H1 (cell line): ENCODE measurements around the gene MDH1B.

ENCODE experiments used
- ATF3 ChIP-seq: IDR thresholded peaks from 2 replicates; pipeline ENCODE4 v1.6.1; 2011; ENCODE audit warnings: low read depth, mild to moderate bottlenecking, low read length; ENCODE audit not compliant: insufficient read depth
- CHD2 ChIP-seq: IDR thresholded peaks from 2 replicates; pipeline ENCODE4 v1.6.1; 2012; ENCODE audit warnings: low read length, improper control_type of control experiment
- CREB1 ChIP-seq: IDR thresholded peaks from 2 replicates; pipeline ENCODE4 v1.6.1; 2012; ENCODE audit warnings: inconsistent platforms
- EZH2 ChIP-seq: fragments of 200-600 bp; sonication (generic); IDR thresholded peaks from 2 replicates; pipeline ENCODE4 v1.7.1; 2012; ENCODE audit warnings: low read depth, mild to moderate bottlenecking, moderate library complexity, low read length, inconsistent platforms; ENCODE audit not compliant: severe bottlenecking
- FOSL1 ChIP-seq: IDR thresholded peaks from 2 replicates; pipeline ENCODE4 v1.6.1; 2011; ENCODE audit warnings: mild to moderate bottlenecking, low read depth, low read length, moderate library complexity; ENCODE audit not compliant: insufficient read depth
- GABPA ChIP-seq: IDR thresholded peaks from 2 replicates; pipeline ENCODE4 v1.6.1; 2011; ENCODE audit warnings: mild to moderate bottlenecking, low read length, moderate library complexity, borderline replicate concordance; ENCODE audit not compliant: insufficient read depth
- MAX ChIP-seq: IDR thresholded peaks from 2 replicates; pipeline ENCODE4 v1.6.1; 2012; ENCODE audit warnings: inconsistent platforms
- POLR2A ChIP-seq, 2 experiments: IDR thresholded peaks; 1 replicate in 1 of 2; 2 replicates in 1 of 2; pipeline ENCODE4 v1.6.1; 2011; ENCODE audit warnings: low read depth in 2 of 2, low read length in 2 of 2, mild to moderate bottlenecking in 2 of 2; ENCODE audit errors: control extremely low read depth in 1 of 2
- POLR2AphosphoS5 ChIP-seq: IDR thresholded peaks from 2 replicates; pipeline ENCODE4 v1.6.1; 2011; ENCODE audit warnings: low read depth, low read length
- SIN3A ChIP-seq, 2 experiments: IDR thresholded peaks in 1 of 2; conservative IDR thresholded peaks in 1 of 2; 2 replicates each; pipeline ENCODE4 v1.6.1; 2011 to 2012; ENCODE audit warnings: low read length in 2 of 2, improper control_type of control experiment in 1 of 2, low read depth in 1 of 2, mild to moderate bottlenecking in 1 of 2
- TAF1 ChIP-seq: IDR thresholded peaks from 2 replicates; pipeline ENCODE4 v1.6.1; 2011; ENCODE audit warnings: mild to moderate bottlenecking, low read depth, low read length
- YY1 ChIP-seq: IDR thresholded peaks from 2 replicates; pipeline ENCODE4 v1.6.1; 2011; ENCODE audit warnings: low read depth, mild to moderate bottlenecking, low read length
- TF ChIP-seq, protein P1 (sequence below), 3 experiments: IDR thresholded peaks; 1 replicate in 2 of 3; 2 replicates in 1 of 3; pipeline versions ENCODE4 v1.5.1 to v1.6.1; 2011; ENCODE audit warnings: low read length in 3 of 3, mild to moderate bottlenecking in 3 of 3, inconsistent platforms in 2 of 3, low read depth in 1 of 3, moderate library complexity in 1 of 3; ENCODE audit not compliant: insufficient read depth in 1 of 3; ENCODE audit errors: control extremely low read depth in 1 of 3
- TF ChIP-seq, protein P2 (sequence below): IDR thresholded peaks from 2 replicates; pipeline ENCODE4 v1.6.1; 2012; ENCODE audit warnings: low read length, inconsistent platforms

DNA sequence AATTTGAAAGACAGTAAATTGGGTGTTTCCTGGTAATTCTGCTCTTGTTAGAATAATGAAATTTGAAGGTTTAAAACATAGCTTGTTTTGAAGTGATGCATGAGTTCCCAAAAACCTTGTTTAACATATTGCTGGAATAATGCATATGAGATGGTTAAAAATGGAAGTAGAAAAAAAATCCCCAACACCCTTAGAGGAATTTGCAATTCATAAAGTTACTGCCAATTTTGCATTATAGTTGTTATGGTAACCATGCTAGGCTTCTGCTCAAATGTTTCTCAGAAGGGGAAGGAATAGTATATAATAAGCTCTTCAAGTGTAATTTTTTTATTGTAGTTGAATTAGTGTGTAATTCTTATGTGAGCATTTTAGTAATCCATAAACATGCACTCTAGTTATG lies 49.4 kb upstream of the MDH1B start:
- TF ChIP-seq ATF3 (no peak), TAF1 (no peak), GABPA (no peak), POLR2A (IDR thresholded peaks at IDR 0.05; ENCODE audit: control extremely low read depth in 1 of 2, low read depth in 2 of 2, low read length in 2 of 2) (no peak), CREB1 (no peak), CHD2 (no peak), EZH2 (no peak), YY1 (no peak), MAX (no peak), FOSL1 (no peak), POLR2AphosphoS5 (no peak), SIN3A (conservative IDR thresholded peaks at IDR 0.05 in 1 of 2, IDR thresholded peaks at IDR 0.05 in 1 of 2; ENCODE audit: low read depth in 1 of 2, low read length in 2 of 2) (no peak)
- TF ChIP-seq, protein P1, sequence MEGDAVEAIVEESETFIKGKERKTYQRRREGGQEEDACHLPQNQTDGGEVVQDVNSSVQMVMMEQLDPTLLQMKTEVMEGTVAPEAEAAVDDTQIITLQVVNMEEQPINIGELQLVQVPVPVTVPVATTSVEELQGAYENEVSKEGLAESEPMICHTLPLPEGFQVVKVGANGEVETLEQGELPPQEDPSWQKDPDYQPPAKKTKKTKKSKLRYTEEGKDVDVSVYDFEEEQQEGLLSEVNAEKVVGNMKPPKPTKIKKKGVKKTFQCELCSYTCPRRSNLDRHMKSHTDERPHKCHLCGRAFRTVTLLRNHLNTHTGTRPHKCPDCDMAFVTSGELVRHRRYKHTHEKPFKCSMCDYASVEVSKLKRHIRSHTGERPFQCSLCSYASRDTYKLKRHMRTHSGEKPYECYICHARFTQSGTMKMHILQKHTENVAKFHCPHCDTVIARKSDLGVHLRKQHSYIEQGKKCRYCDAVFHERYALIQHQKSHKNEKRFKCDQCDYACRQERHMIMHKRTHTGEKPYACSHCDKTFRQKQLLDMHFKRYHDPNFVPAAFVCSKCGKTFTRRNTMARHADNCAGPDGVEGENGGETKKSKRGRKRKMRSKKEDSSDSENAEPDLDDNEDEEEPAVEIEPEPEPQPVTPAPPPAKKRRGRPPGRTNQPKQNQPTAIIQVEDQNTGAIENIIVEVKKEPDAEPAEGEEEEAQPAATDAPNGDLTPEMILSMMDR (IDR thresholded peaks at IDR 0.05; ENCODE audit: control extremely low read depth in 1 of 3, insufficient read depth in 1 of 3, low read depth in 1 of 3, low read length in 3 of 3): no peak
- TF ChIP-seq, protein P2, sequence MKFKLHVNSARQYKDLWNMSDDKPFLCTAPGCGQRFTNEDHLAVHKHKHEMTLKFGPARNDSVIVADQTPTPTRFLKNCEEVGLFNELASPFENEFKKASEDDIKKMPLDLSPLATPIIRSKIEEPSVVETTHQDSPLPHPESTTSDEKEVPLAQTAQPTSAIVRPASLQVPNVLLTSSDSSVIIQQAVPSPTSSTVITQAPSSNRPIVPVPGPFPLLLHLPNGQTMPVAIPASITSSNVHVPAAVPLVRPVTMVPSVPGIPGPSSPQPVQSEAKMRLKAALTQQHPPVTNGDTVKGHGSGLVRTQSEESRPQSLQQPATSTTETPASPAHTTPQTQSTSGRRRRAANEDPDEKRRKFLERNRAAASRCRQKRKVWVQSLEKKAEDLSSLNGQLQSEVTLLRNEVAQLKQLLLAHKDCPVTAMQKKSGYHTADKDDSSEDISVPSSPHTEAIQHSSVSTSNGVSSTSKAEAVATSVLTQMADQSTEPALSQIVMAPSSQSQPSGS: no peak
